Left renal cortex interstitium (tissue), 4 donors: ENCODE data around the gene USP51. TPM values are rescaled to one million over a fixed set of nuclear protein-coding genes. Genes with fewer than 3 reads are reported as not detected.
"Not testable (repeated sequence)": the region's sequence is repeated elsewhere in the genome, so short reads cannot be mapped to it uniquely, and the experiment has no call there.

Source experiments
- DNase-seq, 4 donors: peaks; one replicate each; pipeline ENCODE4 v3.0.0-alpha.2; 2013; ENCODE audit warnings: low read depth in 4 of 4, low spot score in 2 of 4, missing footprints in 1 of 4
- polyA plus RNA-seq, 4 donors: library from polyadenylated mRNA; unstranded; fragments of 120-200 nt; gene quantifications; one replicate each; pipeline ENCODE4 v1.2.1, GENCODE V29; 2013; ENCODE audit not compliant: insufficient read length in 4 of 4

USP51 gene
- 10 to 100 TPM; 11.5 to 13.3 (median 12.2) TPM for polyA plus RNA-seq

DNA sequence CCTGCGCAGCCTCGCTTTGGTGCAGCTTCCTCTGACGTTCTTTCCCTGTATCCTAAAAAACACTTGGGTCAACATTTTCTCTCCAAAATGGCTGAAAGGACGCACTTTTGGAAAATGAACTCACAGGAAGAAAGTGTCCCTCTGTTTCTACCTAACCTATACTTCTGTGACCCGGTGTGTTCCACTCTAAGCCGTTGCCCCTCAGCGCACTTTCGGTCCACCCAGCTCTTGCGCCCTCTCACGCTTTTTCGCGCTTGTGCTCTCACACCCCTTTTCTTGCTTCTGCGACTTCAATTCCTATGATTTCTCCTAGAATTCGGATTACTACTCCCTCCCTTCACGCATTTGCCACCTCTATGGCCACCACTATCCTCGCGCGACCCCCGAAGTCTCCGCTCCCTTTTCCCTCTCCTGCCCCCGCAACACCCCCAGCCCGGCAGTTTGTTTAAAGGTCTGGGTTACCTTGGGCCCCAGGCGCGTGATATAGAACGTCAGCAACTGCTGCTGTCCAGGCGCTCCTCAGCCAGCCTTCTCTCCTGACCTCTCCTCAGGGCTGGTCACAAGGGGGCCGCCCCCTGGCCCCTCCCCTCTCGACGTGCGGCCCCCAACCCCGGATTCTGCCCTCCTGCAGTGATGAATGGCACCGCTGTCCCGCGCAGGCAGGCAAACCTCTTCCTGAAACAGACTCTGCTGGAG is at the start of gene USP51:
Gene USP51 (minus strand): TSS at position 535 of the 696 bp plus-strand sequence. CDS start 909 bp downstream, outside the sequence.
- DNase-seq = peak; percentile 17 to 27 (median 25)

GRCh38 chrX:55524487-55524886 is 34.8 kb upstream of the USP51 start:
- no peak for DNase-seq

DNA sequence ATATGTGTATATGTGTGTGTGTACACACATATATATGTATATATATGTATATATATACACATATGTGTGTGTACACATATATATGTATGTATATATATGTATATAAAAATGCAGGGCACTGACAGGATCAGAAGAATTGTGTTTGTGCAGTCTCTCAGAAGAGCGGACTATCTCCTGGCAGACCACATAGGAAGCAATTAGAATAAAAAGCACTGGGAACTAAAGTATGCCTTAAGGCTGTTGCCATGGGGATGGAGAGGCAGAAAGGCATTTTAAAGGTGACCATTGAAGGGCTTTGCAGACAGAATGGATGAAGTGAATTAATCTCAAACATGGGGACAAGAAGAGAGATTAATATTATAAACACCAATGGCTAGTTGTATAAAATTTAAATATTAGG is 33.7 kb upstream of the USP51 start:
- no peak for DNase-seq

DNA sequence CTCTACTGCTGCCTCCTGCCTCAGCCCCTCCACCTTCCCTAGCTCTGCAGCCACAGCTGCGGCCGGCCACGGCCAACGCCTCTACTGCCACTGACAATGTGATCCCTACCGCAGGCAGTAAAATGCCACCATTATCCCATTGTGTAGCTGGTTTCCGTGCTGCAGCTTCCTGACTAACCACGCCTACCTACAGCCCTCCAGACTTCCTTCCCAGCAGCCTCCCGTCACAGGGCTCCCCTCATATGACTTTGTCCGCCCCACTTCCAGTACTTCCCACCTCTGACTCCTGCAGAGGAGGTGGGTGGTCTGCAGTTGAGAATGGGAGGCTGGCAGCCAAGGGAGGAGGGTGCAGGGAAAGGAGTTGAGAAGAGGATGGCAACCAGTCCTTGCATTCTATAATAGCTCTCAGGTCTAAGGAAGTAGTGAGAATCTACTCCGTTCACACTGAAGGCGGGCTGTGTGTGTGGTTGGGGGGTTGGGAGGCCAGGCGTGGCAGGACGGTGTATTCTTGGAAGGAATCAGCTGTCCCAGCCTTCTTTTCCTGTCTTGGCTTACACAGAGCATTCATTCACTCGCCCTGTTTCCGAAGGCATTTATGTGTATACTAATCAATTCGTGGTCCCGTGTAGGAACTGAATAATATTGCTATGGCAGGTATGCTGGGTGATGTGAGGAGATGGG is 33.1 kb upstream of the USP51 start:
- no peak for DNase-seq

DNA sequence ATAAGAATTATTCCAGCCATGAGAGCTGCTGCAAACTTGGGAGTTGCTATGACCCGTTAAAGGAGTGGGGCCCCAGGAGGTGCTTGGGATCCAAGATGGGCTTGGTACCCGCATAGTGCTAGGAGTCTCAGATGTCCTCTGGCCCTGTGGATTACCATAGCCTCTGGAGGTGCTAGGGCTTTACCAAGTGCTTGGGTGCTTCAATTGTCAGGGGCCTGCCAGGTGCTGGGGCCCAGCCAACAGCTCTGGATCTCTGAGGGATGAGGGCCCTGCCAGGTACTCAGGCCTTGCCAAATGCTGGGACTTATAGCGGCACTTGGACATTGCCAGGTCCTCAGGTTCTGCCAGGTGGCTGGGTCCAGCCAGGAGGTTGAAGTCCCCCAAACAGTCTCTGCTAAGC is 32.0 kb upstream of the USP51 start:
- no peak for DNase-seq

- not testable (repeated sequence) for DNase-seq
These were observed 27.3 kb upstream of the USP51 start for GRCh38 chrX:55516794-55517481.

- not testable (repeated sequence) for DNase-seq
These were observed 23.5 kb upstream of the USP51 start for GRCh38 chrX:55513045-55513737.

DNA sequence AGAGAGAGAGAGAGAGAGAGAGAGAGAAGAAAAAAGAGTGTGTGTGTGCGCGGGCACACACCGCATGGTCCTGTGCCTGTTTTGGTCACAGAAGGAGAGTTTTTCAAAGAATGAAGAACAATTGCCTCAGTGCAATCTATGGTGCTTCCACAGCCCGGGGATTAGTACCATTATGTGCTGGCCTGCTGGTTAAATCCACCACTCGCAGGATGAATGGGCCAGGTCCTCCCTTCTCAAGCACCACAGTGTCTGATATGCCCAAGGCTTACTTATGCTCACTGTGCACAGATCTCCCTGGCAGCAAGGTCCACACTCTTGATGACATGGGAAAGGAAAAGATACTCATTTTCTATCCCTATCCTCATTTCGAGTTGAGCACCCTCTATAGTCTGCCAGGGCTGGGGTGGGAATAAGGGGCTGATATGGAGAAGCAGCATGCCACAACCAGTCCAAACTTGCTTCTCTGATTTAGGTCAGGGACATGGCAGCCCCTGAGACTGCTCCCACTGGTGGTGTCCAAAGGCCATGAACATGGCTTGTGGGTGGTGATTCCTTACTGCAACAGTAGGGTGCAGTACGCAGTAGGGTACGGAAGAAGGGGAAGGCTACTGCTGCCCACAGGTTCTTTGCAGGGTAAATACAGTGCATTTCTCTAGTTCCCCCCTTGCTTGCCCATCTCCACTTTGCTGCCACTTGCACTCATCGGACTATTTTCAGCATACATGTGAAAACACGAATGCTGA is 18.9 kb upstream of the USP51 start:
- DNase-seq = not testable (repeated sequence)

DNA sequence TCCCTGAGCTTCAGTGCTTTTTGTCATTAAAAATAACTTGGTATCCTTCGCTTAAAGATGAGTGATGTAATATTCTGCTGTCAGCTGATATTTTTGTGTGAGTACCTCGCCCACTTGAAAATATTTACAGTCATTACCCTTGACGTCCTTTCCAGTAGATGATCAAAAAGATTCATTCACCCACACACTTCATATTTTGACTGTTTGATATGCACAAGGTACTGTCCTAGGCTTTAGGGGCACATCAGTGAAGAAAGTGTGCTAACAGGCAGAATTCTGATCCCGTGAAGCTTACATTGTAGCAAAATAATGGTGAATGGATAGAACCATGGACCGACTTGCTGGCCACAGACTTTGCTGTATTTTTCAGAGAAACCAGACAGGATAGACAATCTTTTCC is 18.1 kb upstream of the USP51 start:
- not testable (repeated sequence) for DNase-seq

DNA sequence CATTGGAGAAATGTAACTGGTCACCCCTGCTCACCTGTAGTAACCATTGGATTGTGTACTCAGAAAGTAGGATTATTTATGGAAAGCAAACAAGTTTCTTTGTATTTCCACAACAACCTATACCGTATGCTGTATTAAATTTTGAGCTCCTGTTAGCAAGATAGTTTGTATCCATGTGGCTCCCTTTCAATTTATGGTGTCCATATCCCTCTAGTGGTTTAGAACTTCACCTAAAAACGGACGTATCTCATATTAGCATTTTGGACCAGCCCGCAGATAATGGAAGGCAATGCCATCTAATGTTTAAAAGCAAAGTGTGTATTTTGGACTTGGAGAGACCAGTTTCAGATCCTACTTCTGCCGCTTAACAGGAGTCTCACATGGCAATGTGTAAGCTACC is 17.4 kb upstream of the USP51 start:
- not testable (repeated sequence) for DNase-seq

GRCh38 chrX:55490974-55491373 is 1.3 kb upstream of the USP51 start:
- no peak for DNase-seq

DNA sequence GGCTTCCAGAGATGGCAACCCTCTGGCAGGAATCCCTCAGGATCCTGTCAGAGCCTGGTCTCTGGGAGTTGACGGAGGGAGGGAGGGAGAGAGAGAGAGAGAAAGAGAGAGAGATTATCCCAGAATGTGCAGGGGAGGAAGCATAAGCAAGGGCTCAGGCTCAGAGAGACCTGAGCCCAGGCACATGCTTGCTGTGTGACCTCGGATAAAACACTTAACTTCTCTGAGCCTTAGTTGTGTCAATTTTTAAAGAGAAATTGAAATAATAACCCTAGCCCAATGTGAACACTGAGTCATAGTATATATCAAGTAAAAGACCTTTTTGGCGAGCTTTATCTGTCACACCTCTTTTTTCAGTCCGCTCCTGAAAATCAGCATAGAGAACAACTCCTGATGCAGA is 473 bp upstream of the USP51 start:
- DNase-seq = no peak

- DNase-seq = peak; percentile 34 to 72 (median 58)
These were observed 895 bp downstream of the USP51 start for GRCh38 chrX:55488593-55489313.

- DNase-seq = peak; percentile 1 to 31 (median 12)
These were observed 1.5 kb downstream of the USP51 start for GRCh38 chrX:55488006-55488592.

DNA sequence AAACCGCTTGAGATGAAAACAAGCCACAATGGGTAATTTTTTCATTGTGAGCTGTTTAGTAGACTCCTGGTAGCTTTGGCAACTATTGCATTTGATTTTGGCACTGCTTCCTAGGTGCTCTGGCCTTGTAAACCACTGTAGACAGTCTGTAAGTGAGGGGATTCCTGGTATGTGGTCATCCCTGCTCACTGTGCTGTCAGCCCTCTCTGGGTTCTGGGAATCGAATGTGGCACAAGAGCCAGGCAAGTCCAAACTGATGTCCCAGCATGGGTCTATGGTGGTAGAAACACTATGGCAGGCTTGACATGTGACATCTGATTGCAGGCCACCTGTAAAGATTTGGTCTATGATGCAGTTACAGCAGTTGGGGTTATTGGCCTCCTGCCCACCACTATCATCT is 2.5 kb downstream of the USP51 start:
- DNase-seq = no peak

DNA sequence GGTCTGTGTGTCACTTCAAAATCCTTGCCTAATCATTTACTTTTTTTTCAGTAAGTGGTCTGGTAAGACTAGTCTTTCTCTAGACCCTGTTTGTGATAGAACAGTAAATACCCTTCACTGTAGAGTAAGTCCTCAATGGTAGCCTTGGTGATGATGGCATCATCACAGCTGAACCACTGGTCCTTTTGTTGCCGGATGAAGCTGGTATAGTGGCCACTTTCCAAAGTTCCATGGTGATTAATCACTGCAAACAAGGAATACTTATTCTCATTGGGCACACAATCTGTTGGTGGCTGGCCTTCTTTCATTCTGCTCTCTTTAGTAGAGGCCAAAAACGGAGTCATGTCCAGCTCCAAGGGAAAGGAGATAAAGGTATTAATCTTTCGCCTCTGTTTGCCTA is 2.9 kb downstream of the USP51 start:
- DNase-seq = no peak

DNA sequence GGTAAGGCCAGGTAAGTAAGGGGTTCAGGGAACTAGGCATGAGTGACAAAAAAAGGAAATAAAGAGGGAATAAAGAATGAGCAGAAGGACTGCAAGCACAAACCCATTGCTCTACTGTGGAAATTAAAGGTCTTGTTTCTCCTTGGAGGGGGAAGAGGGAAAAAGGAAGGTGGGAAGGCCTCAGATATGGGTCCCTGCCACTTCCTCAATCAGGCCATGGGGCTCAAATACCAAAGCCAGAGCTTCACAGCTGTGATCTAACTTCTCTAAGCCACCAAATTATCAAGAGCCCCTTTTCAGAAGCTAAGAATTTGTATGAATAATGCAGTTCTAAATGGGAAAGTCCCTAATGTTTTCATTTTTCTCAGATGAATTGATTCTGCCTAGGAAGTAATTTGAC is 4.7 kb downstream of the USP51 start:
- DNase-seq = no peak

GRCh38 chrX:55480390-55481062 is 9.1 kb downstream of the USP51 start:
- no peak for DNase-seq

DNA sequence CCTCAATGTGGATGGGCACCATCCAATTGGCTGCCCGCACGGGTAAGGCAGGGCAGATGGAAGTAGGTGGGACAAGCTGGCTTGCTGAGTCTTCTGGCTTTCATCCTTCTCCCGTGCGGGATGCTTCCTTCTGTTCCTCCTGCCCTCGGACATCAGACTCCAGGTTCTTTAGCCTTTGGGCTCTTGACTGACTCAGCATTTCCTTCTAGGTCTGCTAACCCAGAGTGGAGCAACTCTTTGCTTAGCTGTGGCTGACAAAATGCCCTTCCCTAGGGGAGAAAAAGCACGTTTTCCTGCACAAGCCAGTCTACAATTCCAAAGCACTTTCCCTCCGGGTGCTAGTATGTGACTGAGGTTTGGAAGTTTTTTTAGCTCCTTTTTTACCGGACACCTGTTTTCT is 9.7 kb downstream of the USP51 start:
- DNase-seq = not testable (repeated sequence)
